Gastroesophageal sphincter (tissue), 4 donors: ENCODE measurements around the gene PHF5A. TPM values are rescaled to one million over a fixed set of nuclear protein-coding genes. Genes with fewer than 3 reads are reported as not detected.
A peak's percentile ranks its signal among the peaks of the same experiment; 100 is the strongest.

ENCODE experiments used
- ATAC-seq: fragments of 150-250 bp; one replicate; pipeline ENCODE4 v1.9.1; 2016; ENCODE audit warnings: mild to moderate bottlenecking, moderate library complexity
- H3K27ac ChIP-seq, 4 donors: fragments of 200-600 bp; sonication (generic) in 3 of 4; 1 replicate in 3 of 4; 2 replicates in 1 of 4; pipeline ENCODE4 v1.5.1; 2016 to 2019
- H3K27me3 ChIP-seq: fragments of 200-600 bp; sonication (generic); one replicate; pipeline ENCODE4 v1.5.1; 2019
- H3K36me3 ChIP-seq, 2 donors: fragments of 200-600 bp; sonication (generic); one replicate each; pipeline ENCODE4 v1.5.1; 2019; ENCODE audit warnings: control low read depth in 1 of 2
- H3K4me1 ChIP-seq, 3 donors: fragments of 200-600 bp; sonication (generic); 1 replicate in 2 of 3; 2 replicates in 1 of 3; pipeline ENCODE4 v1.5.1; 2016 to 2019; ENCODE audit warnings: control low read depth in 2 of 3
- H3K4me3 ChIP-seq, 2 donors: fragments of 200-600 bp; sonication (generic); one replicate each; pipeline ENCODE4 v1.5.1; 2019; ENCODE audit warnings: mild to moderate bottlenecking in 1 of 2, moderate library complexity in 1 of 2
- H3K9me3 ChIP-seq, 3 donors: fragments of 200-600 bp; sonication (generic); one replicate each; pipeline ENCODE4 v1.5.1; 2017 to 2019; ENCODE audit warnings: control low read depth in 2 of 3
- EP300 ChIP-seq: sonication (generic); formaldehyde crosslinking; IDR thresholded peaks from one replicate; pipeline ENCODE4 v1.6.1; 2017; ENCODE audit warnings: antibody characterized with exemption, mild to moderate bottlenecking
- POLR2A ChIP-seq, 2 donors: fragments of 450-650 bp; IDR thresholded peaks; one replicate each; pipeline ENCODE4 v1.6.1; 2017; ENCODE audit warnings: antibody characterized with exemption in 2 of 2, mild to moderate bottlenecking in 2 of 2, moderate library complexity in 1 of 2
- POLR2AphosphoS5 ChIP-seq: sonication (generic); formaldehyde crosslinking; IDR thresholded peaks from one replicate; pipeline ENCODE4 v1.6.1; 2017; ENCODE audit warnings: antibody characterized with exemption
- WGBS, 2 donors: methylation state at CpG; one replicate each; pipeline ENCODE4 v1.1.5; 2018; ENCODE audit warnings: low coverage in 1 of 2; 5-methylcytosine and 5-hydroxymethylcytosine counted together
- total RNA-seq, 4 donors: library from RNA; depleted of rRNA; stranded (reverse); fragments of >200 nt; gene quantifications; one replicate each; pipeline ENCODE4 v1.1.0, GENCODE V29; 2016
- TF ChIP-seq, protein P1 (sequence below), 4 experiments: fragments of 200-600 bp in 2 of 4; fragments of 450-650 bp in 2 of 4; sonication (generic) in 1 of 4; IDR thresholded peaks; one replicate each; pipeline ENCODE4 v1.5.1; 2017 to 2019; ENCODE audit warnings: antibody characterized with exemption in 4 of 4, mild to moderate bottlenecking in 2 of 4, moderate library complexity in 2 of 4

Gene PHF5A
- total RNA-seq, 4 donors from 2014 or later: 26.7 to 44.5 (median 39.2) TPM

DNA sequence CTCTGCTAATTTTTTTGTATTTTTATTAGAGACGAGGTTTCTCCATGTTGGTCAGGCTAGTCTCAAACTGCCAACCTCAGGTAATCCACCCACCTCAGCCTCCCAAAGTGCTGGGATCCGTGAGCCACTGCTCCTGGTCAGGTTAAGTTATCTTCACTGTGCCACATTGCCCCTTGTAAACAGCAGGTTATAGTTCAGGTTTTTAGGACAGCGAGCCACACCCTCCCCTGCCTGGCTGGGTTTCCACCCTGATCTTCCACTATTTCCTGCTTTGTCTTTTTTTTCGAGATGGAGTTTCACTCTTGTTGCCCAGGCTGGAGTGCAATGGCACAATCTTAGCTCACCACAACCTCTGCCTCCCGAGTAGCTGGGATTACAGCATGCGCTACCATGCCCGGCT, 16.5 kb upstream of the PHF5A start:
- Histone ChIP-seq H3K4me3 (no peak overlapping the region), H3K27ac (peak overlapping the region; percentile 27 to 88 (median 80)), H3K27me3 (no peaks in the 10 kb centered on the region), H3K4me1 (peaks cover 17 to 100% (median 56%) of the 10 kb centered on the region in 3 donors), H3K36me3 (no peaks in the 10 kb centered on the region), H3K9me3 (no peaks in the 10 kb centered on the region)
- WGBS, 2 donors: 59 to 72% methylated on average over 5 of the region's 7 CpGs
- TF ChIP-seq POLR2AphosphoS5 (no peak), EP300 (no peak), POLR2A (IDR thresholded peaks at IDR 0.05) (no peak)
- TF ChIP-seq, protein P1, sequence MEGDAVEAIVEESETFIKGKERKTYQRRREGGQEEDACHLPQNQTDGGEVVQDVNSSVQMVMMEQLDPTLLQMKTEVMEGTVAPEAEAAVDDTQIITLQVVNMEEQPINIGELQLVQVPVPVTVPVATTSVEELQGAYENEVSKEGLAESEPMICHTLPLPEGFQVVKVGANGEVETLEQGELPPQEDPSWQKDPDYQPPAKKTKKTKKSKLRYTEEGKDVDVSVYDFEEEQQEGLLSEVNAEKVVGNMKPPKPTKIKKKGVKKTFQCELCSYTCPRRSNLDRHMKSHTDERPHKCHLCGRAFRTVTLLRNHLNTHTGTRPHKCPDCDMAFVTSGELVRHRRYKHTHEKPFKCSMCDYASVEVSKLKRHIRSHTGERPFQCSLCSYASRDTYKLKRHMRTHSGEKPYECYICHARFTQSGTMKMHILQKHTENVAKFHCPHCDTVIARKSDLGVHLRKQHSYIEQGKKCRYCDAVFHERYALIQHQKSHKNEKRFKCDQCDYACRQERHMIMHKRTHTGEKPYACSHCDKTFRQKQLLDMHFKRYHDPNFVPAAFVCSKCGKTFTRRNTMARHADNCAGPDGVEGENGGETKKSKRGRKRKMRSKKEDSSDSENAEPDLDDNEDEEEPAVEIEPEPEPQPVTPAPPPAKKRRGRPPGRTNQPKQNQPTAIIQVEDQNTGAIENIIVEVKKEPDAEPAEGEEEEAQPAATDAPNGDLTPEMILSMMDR (IDR thresholded peaks at IDR 0.05): no peak
- no peak for ATAC-seq

DNA sequence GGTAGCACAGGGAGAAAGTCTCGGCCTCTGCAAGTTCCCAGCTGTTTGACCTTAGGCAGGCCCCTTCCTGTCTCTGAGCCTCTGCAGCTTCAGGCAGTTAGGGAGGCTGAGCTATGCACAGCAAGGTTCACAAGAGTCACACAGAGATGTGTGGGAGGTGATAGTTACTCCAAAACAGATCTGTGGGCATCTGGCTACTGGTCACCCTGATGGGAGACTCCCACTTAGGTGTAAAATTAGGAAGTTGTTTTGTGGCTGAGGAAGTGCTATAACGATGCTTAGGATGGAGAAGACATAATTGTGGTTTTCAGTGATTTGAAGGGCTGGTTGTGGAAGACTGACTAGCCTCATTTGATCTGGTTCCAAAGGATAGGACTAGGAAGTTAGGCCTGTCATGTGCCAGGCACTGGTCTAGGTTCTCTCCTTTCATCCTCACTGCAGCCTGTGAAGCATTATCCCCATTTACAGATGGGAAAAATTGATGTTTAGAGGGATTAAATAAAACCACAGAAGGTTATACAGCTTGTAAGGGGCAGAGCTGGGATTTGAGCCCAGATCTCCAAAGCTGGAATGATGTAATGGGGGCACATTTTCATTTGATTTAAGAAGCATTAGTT, 13.9 kb upstream of the PHF5A start:
- peaks cover 18 to 100% (median 56%) of the 10 kb centered on the region in 3 donors for H3K4me1 ChIP-seq
- 29% methylated on average over 1 of the region's 2 CpGs; no CpG with 5 or more reads in 1 of the 2 donors for WGBS, 2 donors
- no peak for TF ChIP-seq POLR2A (IDR thresholded peaks at IDR 0.05)
- TF ChIP-seq POLR2AphosphoS5: no peak
- TF ChIP-seq, protein P1 (IDR thresholded peaks at IDR 0.05): no peak
- no peak for TF ChIP-seq EP300
- peaks cover 0 to 7% of the 10 kb centered on the region in 2 donors for H3K36me3 ChIP-seq
- no peaks in the 10 kb centered on the region for H3K27me3 ChIP-seq
- no peak for ATAC-seq
- H3K4me3 ChIP-seq: no peak overlapping the region
- peak overlapping the region; percentile 80 to 89 (median 86) for H3K27ac ChIP-seq
- no peaks in the 10 kb centered on the region for H3K9me3 ChIP-seq

DNA sequence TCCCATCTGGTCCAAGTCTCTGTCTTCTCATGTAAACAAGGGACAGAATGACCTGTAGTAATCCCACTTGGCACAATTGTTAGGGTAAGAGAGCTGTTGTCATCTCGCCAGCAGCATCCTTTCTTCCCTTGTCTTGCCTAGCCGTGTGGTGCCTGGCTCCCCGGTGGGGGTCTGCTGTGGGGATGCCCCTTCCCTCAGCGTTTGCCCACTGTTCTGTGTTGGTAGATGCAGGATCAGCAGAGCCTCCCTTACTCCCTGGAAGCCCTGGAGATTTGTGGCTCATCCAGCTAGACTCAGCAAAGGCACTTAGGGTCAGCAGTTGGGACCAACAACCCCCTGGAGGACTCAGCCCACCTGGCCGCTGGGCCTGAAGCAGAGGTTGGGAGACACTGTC, 13.4 kb upstream of the PHF5A start:
- Histone ChIP-seq H3K27ac (peak overlapping the region; percentile 80 to 89 (median 86)), H3K36me3 (peaks cover 0 to 9% of the 10 kb centered on the region in 2 donors), H3K9me3 (no peaks in the 10 kb centered on the region), H3K4me1 (peaks cover 18 to 97% (median 56%) of the 10 kb centered on the region in 3 donors), H3K27me3 (no peaks in the 10 kb centered on the region), H3K4me3 (no peak overlapping the region)
- no peak for TF ChIP-seq POLR2A (IDR thresholded peaks at IDR 0.05)
- no peak for TF ChIP-seq EP300
- TF ChIP-seq, protein P1 (IDR thresholded peaks at IDR 0.05): no peak
- TF ChIP-seq POLR2AphosphoS5: no peak
- 50% methylated on average over 1 of the region's 5 CpGs; no CpG with 5 or more reads in 1 of the 2 donors for WGBS, 2 donors
- no peak for ATAC-seq

DNA sequence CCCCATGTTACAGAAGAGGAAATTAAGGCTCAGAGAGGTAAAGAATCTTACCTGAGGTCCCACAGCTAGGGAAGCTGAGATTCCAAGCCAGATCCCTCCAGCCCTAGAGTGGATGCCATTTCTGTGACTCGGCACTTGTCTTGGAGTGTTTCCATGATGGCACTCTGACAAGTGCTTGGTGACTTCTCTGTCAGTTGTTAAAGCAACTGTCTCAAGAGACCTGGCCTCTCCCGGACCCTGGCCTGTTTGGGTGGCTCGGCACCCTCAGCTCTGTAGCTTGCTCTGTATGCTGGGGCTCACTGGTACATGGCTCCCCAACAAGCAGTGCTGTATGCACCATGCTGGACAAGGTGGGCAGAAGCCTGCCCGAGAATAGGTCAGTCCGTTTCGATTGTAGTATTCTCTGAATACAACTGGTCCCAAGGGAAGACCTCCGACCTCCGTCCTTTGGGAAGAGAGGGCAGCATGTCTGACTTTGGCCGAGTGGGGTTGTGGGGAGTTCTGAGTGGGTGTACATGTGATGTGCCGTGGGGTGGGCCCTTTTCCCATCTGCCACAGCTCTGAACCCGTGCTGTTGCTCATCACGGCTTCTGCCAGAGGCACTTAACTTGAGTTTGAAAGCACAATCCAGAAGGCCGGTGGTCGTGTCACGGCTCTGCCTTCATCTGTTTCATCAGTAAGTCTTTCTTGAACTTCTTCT, 12.8 kb upstream of the PHF5A start:
- Histone ChIP-seq H3K27me3 (no peaks in the 10 kb centered on the region), H3K4me1 (peaks cover 18 to 97% (median 56%) of the 10 kb centered on the region in 3 donors), H3K4me3 (no peak overlapping the region), H3K27ac (peak overlapping the region; percentile 80 to 89 (median 86)), H3K9me3 (no peaks in the 10 kb centered on the region), H3K36me3 (peaks cover 0 to 9% of the 10 kb centered on the region in 2 donors)
- ATAC-seq: no peak
- TF ChIP-seq, protein P1 (IDR thresholded peaks at IDR 0.05): no peak
- TF ChIP-seq POLR2A (IDR thresholded peaks at IDR 0.05) (no peak), POLR2AphosphoS5 (peak; percentile 16)
- WGBS, 2 donors: 45 to 70% methylated on average over 3 to 10 of the region's 15 CpGs

DNA sequence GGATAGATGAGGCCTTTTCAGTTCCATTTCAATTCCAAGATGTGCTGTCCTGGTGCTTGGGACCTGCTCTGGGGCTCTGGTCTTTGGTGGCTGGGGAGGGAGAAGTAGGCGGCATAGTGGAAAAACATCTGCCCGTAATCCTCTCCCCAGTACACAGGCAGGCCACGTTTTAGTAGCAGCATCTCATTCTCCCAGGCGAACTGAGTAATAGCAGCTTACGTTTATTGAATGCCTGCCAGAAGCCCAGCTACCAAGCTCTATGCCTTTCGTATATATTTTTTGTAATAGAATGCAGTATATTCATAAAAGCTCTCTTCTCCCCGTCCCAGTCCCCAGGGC, 11.9 kb upstream of the PHF5A start:
- TF ChIP-seq EP300 (no peak), POLR2AphosphoS5 (peak; percentile 35)
- ATAC-seq: peak; percentile 54
- Histone ChIP-seq H3K9me3 (no peaks in the 10 kb centered on the region), H3K36me3 (peaks cover 0 to 9% of the 10 kb centered on the region in 2 donors), H3K27me3 (no peaks in the 10 kb centered on the region), H3K27ac (peak overlapping the region; percentile 80 to 89 (median 86)), H3K4me1 (peaks cover 18 to 97% (median 52%) of the 10 kb centered on the region in 3 donors), H3K4me3 (no peak overlapping the region)
- 28 to 36% methylated on average over 5 to 6 of the region's 7 CpGs for WGBS, 2 donors
